ENCODE data around the gene KLHL21.

GRCh38 chr1:6596351-6596750 is 6.3 kb downstream of the KLHL21 start:
- TF ChIP-seq EZH2 (IDR thresholded peaks at IDR 0.05): no peak
- no peak for TF ChIP-seq FOXP2 (optimal IDR thresholded peaks at IDR 0.05; ENCODE audit: control extremely low read depth, extremely low read length, insufficient read depth)
